Neural cell (in vitro differentiated cells): Measurements from ENCODE around the gene PEX7.

Experiments
- POLR2AphosphoS5 ChIP-seq: IDR thresholded peaks from 2 replicates; pipeline ENCODE4 v1.6.1; 2012
- RAD21 ChIP-seq: fragments of 450-650 bp; conservative IDR thresholded peaks from 2 replicates; pipeline ENCODE4 v1.6.1; 2014; ENCODE audit warnings: antibody characterized with exemption, mild to moderate bottlenecking, moderate library complexity
- TF ChIP-seq, protein P1 (sequence below): fragments of 450-650 bp; IDR thresholded peaks from 2 replicates; pipeline ENCODE4 v1.5.1; 2014; ENCODE audit warnings: antibody characterized with exemption, mild to moderate bottlenecking, moderate library complexity; ENCODE audit not compliant: poor library complexity, severe bottlenecking

DNA sequence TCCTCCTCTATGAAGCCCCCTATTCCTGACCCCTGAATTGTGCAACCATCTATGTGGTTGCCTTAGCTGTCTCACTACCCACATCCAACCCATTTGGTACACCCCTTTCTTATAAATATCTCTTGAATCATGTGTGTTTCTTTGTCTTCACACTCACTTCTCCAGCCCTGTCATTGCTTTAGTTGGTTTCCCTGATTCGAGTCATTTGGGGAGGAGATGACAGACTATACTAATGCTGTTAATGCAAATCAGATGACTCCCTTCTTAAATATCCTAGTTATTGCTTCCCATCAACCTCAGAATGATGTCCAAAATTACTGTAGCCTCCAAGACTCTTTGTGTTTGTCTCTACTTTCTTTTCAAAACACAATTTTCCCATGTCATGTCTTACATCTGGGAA, 122.7 kb downstream of the PEX7 start:
- no peak for TF ChIP-seq POLR2AphosphoS5
- TF ChIP-seq, protein P1, sequence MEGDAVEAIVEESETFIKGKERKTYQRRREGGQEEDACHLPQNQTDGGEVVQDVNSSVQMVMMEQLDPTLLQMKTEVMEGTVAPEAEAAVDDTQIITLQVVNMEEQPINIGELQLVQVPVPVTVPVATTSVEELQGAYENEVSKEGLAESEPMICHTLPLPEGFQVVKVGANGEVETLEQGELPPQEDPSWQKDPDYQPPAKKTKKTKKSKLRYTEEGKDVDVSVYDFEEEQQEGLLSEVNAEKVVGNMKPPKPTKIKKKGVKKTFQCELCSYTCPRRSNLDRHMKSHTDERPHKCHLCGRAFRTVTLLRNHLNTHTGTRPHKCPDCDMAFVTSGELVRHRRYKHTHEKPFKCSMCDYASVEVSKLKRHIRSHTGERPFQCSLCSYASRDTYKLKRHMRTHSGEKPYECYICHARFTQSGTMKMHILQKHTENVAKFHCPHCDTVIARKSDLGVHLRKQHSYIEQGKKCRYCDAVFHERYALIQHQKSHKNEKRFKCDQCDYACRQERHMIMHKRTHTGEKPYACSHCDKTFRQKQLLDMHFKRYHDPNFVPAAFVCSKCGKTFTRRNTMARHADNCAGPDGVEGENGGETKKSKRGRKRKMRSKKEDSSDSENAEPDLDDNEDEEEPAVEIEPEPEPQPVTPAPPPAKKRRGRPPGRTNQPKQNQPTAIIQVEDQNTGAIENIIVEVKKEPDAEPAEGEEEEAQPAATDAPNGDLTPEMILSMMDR, result no peak
- TF ChIP-seq RAD21, result no peak
